Tibial nerve (tissue), 4 donors: ENCODE results near the gene CD72. TPM values are rescaled to one million over a fixed set of nuclear protein-coding genes. Genes with fewer than 3 reads are reported as not detected.

ENCODE experiments used
- DNase-seq, 2 donors: peaks; one replicate each; pipeline ENCODE4 v3.0.0-alpha.2; 2019; ENCODE audit warnings: low spot score in 2 of 2
- H3K27ac ChIP-seq, 4 donors: fragments of 200-600 bp; sonication (generic) in 3 of 4; one replicate each; pipeline ENCODE4 v1.5.1; 2017 to 2019; ENCODE audit warnings: mild to moderate bottlenecking in 1 of 4
- H3K27me3 ChIP-seq, 2 donors: fragments of 200-600 bp; sonication (generic) in 1 of 2; one replicate each; pipeline versions ENCODE4 v1.5.1 to v1.6.0; 2017 to 2019
- H3K36me3 ChIP-seq, 3 donors: fragments of 200-600 bp; sonication (generic); one replicate each; pipeline ENCODE4 v1.5.1; 2018 to 2019
- H3K4me1 ChIP-seq, 4 donors: fragments of 200-600 bp; sonication (generic) in 3 of 4; one replicate each; pipeline ENCODE4 v1.5.1; 2017 to 2019
- H3K4me3 ChIP-seq, 4 donors: fragments of 200-600 bp; sonication (generic) in 3 of 4; one replicate each; pipeline ENCODE4 v1.5.1; 2017 to 2019; ENCODE audit warnings: mild to moderate bottlenecking in 1 of 4, moderate library complexity in 1 of 4
- H3K9me3 ChIP-seq, 4 donors: fragments of 200-600 bp; sonication (generic) in 3 of 4; one replicate each; pipeline ENCODE4 v1.5.1; 2017 to 2019
- EP300 ChIP-seq, 2 donors: sonication (generic); formaldehyde crosslinking; IDR thresholded peaks; one replicate each; pipeline ENCODE4 v1.6.1; 2017; ENCODE audit warnings: antibody characterized with exemption in 2 of 2, mild to moderate bottlenecking in 1 of 2
- POLR2A ChIP-seq, 2 donors: fragments of 450-650 bp; IDR thresholded peaks; one replicate each; pipeline ENCODE4 v1.6.1; 2017; ENCODE audit warnings: antibody characterized with exemption in 2 of 2, mild to moderate bottlenecking in 2 of 2, moderate library complexity in 2 of 2
- WGBS, 2 donors: methylation state at CpG; one replicate each; pipeline ENCODE4 v1.1.5; 2018; 5-methylcytosine and 5-hydroxymethylcytosine counted together
- total RNA-seq, 4 donors: library from RNA; depleted of rRNA; stranded (reverse); fragments of >200 nt; gene quantifications; one replicate each; pipeline ENCODE4 v1.1.0, GENCODE V29; 2016
- TF ChIP-seq, protein P1 (sequence below), 5 experiments: fragments of 200-600 bp in 3 of 5; fragments of 450-650 bp in 2 of 5; sonication (generic) in 3 of 5; IDR thresholded peaks; one replicate each; pipeline ENCODE4 v1.5.1; 2016 to 2019; ENCODE audit warnings: antibody characterized with exemption in 5 of 5, mild to moderate bottlenecking in 3 of 5, moderate library complexity in 2 of 5

The CD72 gene
- total RNA-seq, 4 donors from 2014 or later, result 1.9 to 6.0 (median 3.5) TPM; not detected in 1

- Histone ChIP-seq H3K4me1 (peaks cover 0 to 7% (median 2%) of the 10 kb centered on the region in 4 donors), H3K4me3 (no peak overlapping the region), H3K9me3 (no peaks in the 10 kb centered on the region), H3K27ac (peak overlapping the region in 3 of 4 donors; percentile 47 to 67 (median 61)), H3K36me3 (peaks cover 0 to 8% (median 0%) of the 10 kb centered on the region in 3 donors), H3K27me3 (no peaks in the 10 kb centered on the region)
- 64 to 69% methylated on average over 9 of the region's 9 CpGs for WGBS, 2 donors
- TF ChIP-seq EP300 (IDR thresholded peaks at IDR 0.05) (peak in 1 of 2 donors; percentile 33), POLR2A (IDR thresholded peaks at IDR 0.05) (no peak)
- DNase-seq, result no peak
These were observed 18.1 kb upstream of the CD72 start for GRCh38 chr9:35636135-35636876.

DNA sequence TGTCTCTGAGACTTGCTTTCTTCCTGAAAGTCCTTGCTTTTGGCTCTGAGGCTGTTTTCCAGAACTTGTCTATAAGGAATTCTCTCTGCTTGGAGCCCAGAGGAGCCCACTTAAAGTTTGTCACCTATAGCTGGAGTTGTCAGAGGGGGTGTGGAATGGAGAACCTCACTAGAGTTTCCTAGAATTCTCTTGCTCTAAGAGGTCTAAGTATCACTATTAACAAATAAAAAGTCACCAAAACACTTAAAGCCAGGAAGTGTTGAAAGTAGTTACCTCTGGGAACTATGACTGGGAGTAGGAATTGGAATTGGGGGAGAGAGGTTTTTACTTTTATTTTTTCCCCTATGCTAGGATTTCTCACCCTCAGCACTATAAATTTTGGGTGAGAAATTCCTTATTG is 17.5 kb upstream of the CD72 start:
- TF ChIP-seq EP300 (IDR thresholded peaks at IDR 0.05), result no peak
- TF ChIP-seq, protein P1, sequence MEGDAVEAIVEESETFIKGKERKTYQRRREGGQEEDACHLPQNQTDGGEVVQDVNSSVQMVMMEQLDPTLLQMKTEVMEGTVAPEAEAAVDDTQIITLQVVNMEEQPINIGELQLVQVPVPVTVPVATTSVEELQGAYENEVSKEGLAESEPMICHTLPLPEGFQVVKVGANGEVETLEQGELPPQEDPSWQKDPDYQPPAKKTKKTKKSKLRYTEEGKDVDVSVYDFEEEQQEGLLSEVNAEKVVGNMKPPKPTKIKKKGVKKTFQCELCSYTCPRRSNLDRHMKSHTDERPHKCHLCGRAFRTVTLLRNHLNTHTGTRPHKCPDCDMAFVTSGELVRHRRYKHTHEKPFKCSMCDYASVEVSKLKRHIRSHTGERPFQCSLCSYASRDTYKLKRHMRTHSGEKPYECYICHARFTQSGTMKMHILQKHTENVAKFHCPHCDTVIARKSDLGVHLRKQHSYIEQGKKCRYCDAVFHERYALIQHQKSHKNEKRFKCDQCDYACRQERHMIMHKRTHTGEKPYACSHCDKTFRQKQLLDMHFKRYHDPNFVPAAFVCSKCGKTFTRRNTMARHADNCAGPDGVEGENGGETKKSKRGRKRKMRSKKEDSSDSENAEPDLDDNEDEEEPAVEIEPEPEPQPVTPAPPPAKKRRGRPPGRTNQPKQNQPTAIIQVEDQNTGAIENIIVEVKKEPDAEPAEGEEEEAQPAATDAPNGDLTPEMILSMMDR (IDR thresholded peaks at IDR 0.05), result no peak
- no peak for TF ChIP-seq POLR2A (IDR thresholded peaks at IDR 0.05)
- Histone ChIP-seq H3K27ac (peak overlapping the region in 3 of 4 donors; percentile 28 to 61 (median 45)), H3K27me3 (no peaks in the 10 kb centered on the region), H3K36me3 (peaks cover 0 to 6% (median 0%) of the 10 kb centered on the region in 3 donors), H3K9me3 (no peaks in the 10 kb centered on the region), H3K4me1 (peaks cover 0 to 7% (median 2%) of the 10 kb centered on the region in 4 donors), H3K4me3 (no peak overlapping the region)
- no peak for DNase-seq

DNA sequence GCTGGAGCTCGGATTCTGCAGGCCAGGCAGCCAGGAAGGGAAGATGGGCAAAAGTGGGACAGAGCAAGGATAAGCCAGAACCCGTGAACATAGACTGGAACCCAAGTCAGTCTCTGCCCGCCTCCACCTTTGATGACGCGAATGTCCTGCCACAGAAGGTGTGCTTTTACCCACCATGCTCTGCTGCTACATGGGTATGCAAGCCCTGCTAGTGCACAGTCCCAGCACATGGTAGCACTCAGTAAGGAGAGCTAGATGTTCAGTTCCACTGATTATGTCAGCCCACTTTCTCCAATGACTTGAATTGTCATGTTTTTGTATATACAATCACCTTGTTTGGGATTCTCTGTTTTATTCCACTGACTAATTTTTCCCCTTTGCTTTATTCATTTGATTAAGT is 11.4 kb upstream of the CD72 start:
- 81 to 84% methylated on average over 5 of the region's 5 CpGs for WGBS, 2 donors
- Histone ChIP-seq H3K36me3 (no peaks in the 10 kb centered on the region), H3K9me3 (no peaks in the 10 kb centered on the region), H3K4me3 (no peak overlapping the region), H3K27ac (no peak overlapping the region), H3K27me3 (no peaks in the 10 kb centered on the region), H3K4me1 (no peaks in the 10 kb centered on the region)
- DNase-seq, result no peak
- TF ChIP-seq POLR2A (IDR thresholded peaks at IDR 0.05) (no peak), EP300 (IDR thresholded peaks at IDR 0.05) (no peak)
- TF ChIP-seq, protein P1 (IDR thresholded peaks at IDR 0.05), result no peak

DNA sequence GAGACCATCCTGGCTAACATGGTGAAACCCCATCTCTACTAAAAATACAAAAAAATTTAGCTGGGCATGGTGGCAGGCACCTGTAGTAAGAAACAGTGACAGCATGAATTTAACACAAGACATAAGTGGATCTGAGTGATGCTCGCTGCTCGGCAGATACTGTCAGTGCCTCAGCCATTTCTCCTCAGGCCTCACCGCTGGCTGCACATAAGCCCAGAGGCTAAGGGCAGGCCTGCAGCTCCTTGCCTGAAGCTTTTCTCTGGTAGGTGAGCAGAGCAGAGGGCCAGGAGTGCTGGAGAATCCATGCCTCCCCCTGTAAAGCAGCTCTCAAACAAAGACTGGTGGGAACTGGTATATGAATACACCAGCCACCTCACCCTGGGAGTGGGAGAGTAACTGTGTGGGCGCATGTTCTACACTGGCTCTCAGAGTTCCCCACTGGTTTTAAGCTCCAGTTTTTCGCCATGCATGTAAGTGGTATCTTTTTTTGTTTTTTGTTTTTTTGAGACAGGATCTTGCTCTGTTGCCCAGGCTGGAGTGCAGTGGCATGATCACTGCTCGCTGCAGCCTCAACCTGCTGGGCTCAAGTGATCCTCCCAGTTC is 10.3 kb upstream of the CD72 start:
- Histone ChIP-seq H3K4me3 (no peak overlapping the region), H3K36me3 (no peaks in the 10 kb centered on the region), H3K4me1 (no peaks in the 10 kb centered on the region), H3K9me3 (no peaks in the 10 kb centered on the region), H3K27ac (no peak overlapping the region), H3K27me3 (no peaks in the 10 kb centered on the region)
- no peak for DNase-seq
- WGBS, 2 donors, result 88 to 91% methylated on average over 6 of the region's 6 CpGs
- TF ChIP-seq, protein P1 (IDR thresholded peaks at IDR 0.05), result no peak
- no peak for TF ChIP-seq EP300 (IDR thresholded peaks at IDR 0.05)
- TF ChIP-seq POLR2A (IDR thresholded peaks at IDR 0.05), result no peak

DNA sequence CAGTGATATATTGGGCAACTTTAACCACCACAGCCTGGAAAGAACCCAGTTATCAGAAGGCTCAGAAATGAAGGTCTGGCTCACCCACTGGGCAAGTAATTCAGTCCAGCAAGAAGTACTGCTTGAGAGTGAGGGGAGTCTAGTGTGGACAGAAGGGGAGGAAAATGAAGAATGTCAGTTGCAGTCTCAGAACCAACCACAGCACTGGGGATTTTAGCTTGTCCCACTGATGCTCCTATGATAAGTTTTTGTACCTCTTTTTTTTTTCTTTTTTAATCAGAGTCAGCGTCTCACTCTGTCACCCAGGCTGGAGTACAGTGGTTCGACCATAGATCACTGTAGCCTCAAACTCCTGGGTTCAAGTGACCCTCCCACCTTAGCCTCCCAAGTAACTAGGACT is 9.4 kb upstream of the CD72 start:
- WGBS, 2 donors, result 87 to 88% methylated on average over 2 of the region's 2 CpGs
- DNase-seq, result no peak
- Histone ChIP-seq H3K36me3 (no peaks in the 10 kb centered on the region), H3K27me3 (no peaks in the 10 kb centered on the region), H3K4me3 (no peak overlapping the region), H3K27ac (no peak overlapping the region), H3K9me3 (no peaks in the 10 kb centered on the region), H3K4me1 (no peaks in the 10 kb centered on the region)
- TF ChIP-seq POLR2A (IDR thresholded peaks at IDR 0.05) (no peak), EP300 (IDR thresholded peaks at IDR 0.05) (no peak)
- TF ChIP-seq, protein P1 (IDR thresholded peaks at IDR 0.05), result no peak
